Type B pancreatic cell (in vitro differentiated cells): ENCODE results near the gene CABCOCO1. TPM values are rescaled to one million over a fixed set of nuclear protein-coding genes. Genes with fewer than 3 reads are reported as not detected.

Experiments used
- DNase-seq: peaks from one replicate; pipeline ENCODE4 v3.0.0; 2021; ENCODE audit warnings: mixed read lengths; ENCODE audit not compliant: unreplicated experiment; ENCODE audit errors: extremely low spot score
- H3K27ac Mint-ChIP-seq: 2 replicates; pipeline ENCODE4 v1.8.0; 2021; ENCODE audit warnings: mild to moderate bottlenecking, mixed read lengths
- H3K27me3 Mint-ChIP-seq: 2 replicates; pipeline ENCODE4 v1.8.0; 2021; ENCODE audit warnings: mixed read lengths
- H3K36me3 Mint-ChIP-seq: 2 replicates; pipeline ENCODE4 v1.8.0; 2021; ENCODE audit warnings: mixed read lengths
- H3K4me1 Mint-ChIP-seq: one replicate; pipeline ENCODE4 v1.8.0; 2021; ENCODE audit warnings: mixed read lengths; ENCODE audit not compliant: unreplicated experiment
- H3K4me3 Mint-ChIP-seq: 2 replicates; pipeline ENCODE4 v1.8.0; 2021; ENCODE audit warnings: mild to moderate bottlenecking, mixed read lengths
- H3K9me3 Mint-ChIP-seq: 2 replicates; pipeline ENCODE4 v1.8.0; 2021; ENCODE audit warnings: mixed read lengths
- CTCF ChIP-seq: fragments of 200-600 bp; sonication (generic); conservative IDR thresholded peaks from 2 replicates; pipeline ENCODE4 v1.5.0; 2021; ENCODE audit warnings: antibody characterized with exemption, mild to moderate bottlenecking
- total RNA-seq: library from RNA; stranded (reverse); gene quantifications from 2 replicates; pipeline ENCODE4 v1.2.1, GENCODE V29; 2021; ENCODE audit warnings: low replicate concordance

The CABCOCO1 gene
- total RNA-seq, 1 donor from 2014 or later, result not detected

DNA sequence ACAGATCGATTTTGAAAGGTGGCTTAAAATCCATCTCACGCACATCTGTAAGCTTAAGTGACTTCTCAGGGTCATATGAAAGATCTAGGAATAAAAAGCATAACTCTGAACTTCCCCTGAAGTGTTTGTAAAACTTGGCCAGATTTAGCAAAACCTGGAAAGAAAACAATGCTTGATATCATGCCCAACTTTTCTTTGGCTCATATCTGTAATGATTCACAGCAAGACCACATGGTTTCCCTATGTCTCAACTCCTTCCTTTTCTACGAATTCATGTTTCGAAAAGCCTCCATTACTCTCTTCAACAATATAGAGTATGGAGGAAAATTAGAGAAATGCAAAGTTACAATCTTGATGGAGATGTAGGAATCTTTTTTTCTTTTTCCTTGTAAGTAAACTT lies 20.1 kb upstream of the CABCOCO1 start:
- H3K27ac Mint-ChIP-seq, result no peak overlapping the region
- no peaks in the 10 kb centered on the region for H3K36me3 Mint-ChIP-seq
- no peaks in the 10 kb centered on the region for H3K9me3 Mint-ChIP-seq
- peaks cover 24% of the 10 kb centered on the region for H3K4me1 Mint-ChIP-seq
- no peak for TF ChIP-seq CTCF
- H3K4me3 Mint-ChIP-seq, result no peak overlapping the region
- no peak for DNase-seq
- H3K27me3 Mint-ChIP-seq, result no peaks in the 10 kb centered on the region

DNA sequence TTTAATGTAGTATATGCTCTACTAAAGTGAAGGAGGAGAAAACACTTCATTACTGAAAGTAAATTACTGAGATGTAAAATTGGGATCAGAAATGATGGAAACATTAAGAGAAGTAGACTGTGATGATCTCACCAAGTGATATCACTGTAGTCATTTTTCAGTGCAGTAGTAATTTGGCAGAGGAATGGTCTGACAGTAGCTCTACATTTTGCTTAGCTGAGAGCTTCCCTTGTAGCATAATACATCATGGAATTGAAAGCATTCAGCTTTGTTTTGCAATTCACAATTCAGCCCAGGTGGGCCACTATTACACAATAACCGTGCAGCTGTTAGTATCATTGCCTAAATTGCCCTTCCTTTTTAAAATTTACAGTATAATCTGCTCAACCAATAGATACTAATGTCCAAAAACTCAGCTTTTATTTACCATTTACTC lies 19.4 kb upstream of the CABCOCO1 start:
- Mint-ChIP-seq H3K27ac (no peak overlapping the region), H3K9me3 (no peaks in the 10 kb centered on the region), H3K36me3 (no peaks in the 10 kb centered on the region), H3K4me3 (no peak overlapping the region), H3K27me3 (no peaks in the 10 kb centered on the region), H3K4me1 (peaks cover 24% of the 10 kb centered on the region)
- no peak for TF ChIP-seq CTCF
- DNase-seq, result no peak

DNA sequence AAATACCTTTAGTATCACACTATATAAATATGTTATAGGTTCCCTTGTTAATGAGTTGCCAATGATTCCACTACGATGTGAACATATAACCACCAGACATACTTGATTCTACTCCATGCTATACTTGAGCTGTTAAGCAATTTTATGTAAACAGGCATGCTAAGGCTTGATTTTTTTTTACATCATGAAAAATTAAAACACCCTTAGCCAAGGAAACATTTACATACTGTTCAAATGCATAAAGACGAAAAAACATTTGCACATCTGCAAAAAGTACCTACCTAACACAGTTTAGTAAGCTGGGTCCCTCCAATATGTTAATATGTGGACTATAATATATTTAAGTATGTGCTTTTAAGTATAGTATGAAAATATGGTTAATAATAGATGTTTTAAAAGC lies 9.0 kb upstream of the CABCOCO1 start:
- no peaks in the 10 kb centered on the region for H3K4me1 Mint-ChIP-seq
- H3K9me3 Mint-ChIP-seq, result peaks cover 3% of the 10 kb centered on the region
- no peak for DNase-seq
- no peak for TF ChIP-seq CTCF
- no peak overlapping the region for H3K27ac Mint-ChIP-seq
- H3K4me3 Mint-ChIP-seq, result no peak overlapping the region
- H3K27me3 Mint-ChIP-seq, result peaks cover 3% of the 10 kb centered on the region
- no peaks in the 10 kb centered on the region for H3K36me3 Mint-ChIP-seq

DNA sequence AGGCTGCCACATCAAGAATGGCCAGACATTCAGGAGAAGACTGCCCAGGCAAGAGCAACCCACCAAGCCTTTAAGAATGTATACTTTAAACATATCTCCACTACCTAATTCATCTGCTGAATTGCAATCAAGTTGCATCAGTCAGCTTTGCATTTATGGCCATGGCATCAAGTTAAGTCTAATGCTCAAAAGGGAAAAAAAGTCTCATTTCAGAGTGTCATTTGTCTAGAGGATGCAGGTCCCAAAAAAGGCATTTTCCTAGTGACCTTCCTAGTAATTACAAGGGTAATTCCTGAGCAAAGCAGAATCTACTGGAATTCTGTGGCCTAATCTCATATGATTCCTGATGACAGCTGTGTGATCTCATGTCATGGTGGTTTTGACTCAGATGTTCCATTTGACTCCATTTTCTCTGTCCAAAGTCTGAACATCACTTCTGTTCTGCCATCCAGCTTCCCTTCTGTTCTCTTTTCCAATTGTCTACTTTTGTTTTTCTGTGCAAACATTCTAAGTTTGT lies 7.3 kb upstream of the CABCOCO1 start:
- Mint-ChIP-seq H3K9me3 (peaks cover 9% of the 10 kb centered on the region), H3K27ac (no peak overlapping the region), H3K4me1 (peaks cover 9% of the 10 kb centered on the region), H3K27me3 (no peaks in the 10 kb centered on the region), H3K36me3 (no peaks in the 10 kb centered on the region), H3K4me3 (no peak overlapping the region)
- TF ChIP-seq CTCF, result no peak
- no peak for DNase-seq

DNA sequence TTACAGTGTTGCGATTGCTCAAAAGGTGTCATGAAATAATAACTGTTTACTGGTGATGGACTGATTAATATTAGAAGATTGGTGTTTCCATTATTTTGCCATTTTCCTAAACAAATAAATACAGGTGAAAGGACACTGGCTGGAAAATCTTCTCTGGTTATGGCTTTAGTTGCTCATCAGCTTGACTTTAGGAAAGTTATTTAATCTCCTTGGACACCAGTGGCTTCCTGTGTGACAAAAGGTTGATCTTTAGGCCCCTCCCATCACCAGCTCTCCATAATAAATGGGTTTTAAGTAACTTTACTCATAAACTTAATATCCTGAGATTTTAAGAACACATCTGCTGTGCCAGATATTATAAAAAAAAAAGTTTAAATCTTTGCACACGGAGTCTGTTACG lies 737 bp downstream of the CABCOCO1 start:
- no peaks in the 10 kb centered on the region for H3K36me3 Mint-ChIP-seq
- no peak for TF ChIP-seq CTCF
- no peak overlapping the region for H3K27ac Mint-ChIP-seq
- DNase-seq, result no peak
- H3K9me3 Mint-ChIP-seq, result peaks cover 6% of the 10 kb centered on the region
- no peaks in the 10 kb centered on the region for H3K27me3 Mint-ChIP-seq
- peak overlapping the region; percentile 79 for H3K4me3 Mint-ChIP-seq
- peaks cover 12% of the 10 kb centered on the region for H3K4me1 Mint-ChIP-seq

- no peak overlapping the region for H3K27ac Mint-ChIP-seq
- H3K4me3 Mint-ChIP-seq, result no peak overlapping the region
- no peak for TF ChIP-seq CTCF
- H3K36me3 Mint-ChIP-seq, result no peaks in the 10 kb centered on the region
- peaks cover 7% of the 10 kb centered on the region for H3K4me1 Mint-ChIP-seq
- DNase-seq, result no peak
- no peaks in the 10 kb centered on the region for H3K27me3 Mint-ChIP-seq
- H3K9me3 Mint-ChIP-seq, result no peaks in the 10 kb centered on the region
These were observed 2.3 kb downstream of the CABCOCO1 start for GRCh38 chr10:61664985-61665384.
